SK-N-SH (cell line): Measurements from ENCODE around the gene RAX. TPM values are rescaled to one million over a fixed set of nuclear protein-coding genes. Genes with fewer than 3 reads are reported as not detected.

Experiments used
- CTCF ChIA-PET: fragments of 300-600, 350-600 bp; formaldehyde crosslinking; extraction: SDS; loops from one replicate; lab custom pipeline; 2021; lab: Yijun Ruan, JAX
- POLR2A ChIA-PET: fragments of 350-600 bp; sonication (Branson Sonifier 250); formaldehyde crosslinking; extraction: SDS; loops from one replicate; lab custom pipeline; 2020; ENCODE audit warnings: antibody characterized with exemption, inconsistent platforms; lab: Yijun Ruan, JAX
- DNase-seq: peaks from one replicate; pipeline ENCODE4 v3.0.0; 2012
- H2AFZ ChIP-seq: fragments of 200-600 bp; sonication (generic); 2 replicates; pipeline ENCODE4 v1.8.1; 2016; ENCODE audit warnings: antibody characterized with exemption, mild to moderate bottlenecking, low read depth
- H3F3A ChIP-seq: fragments of 200-600 bp; sonication (generic); replicated peaks from 2 replicates; pipeline ENCODE3; 2016; ENCODE audit warnings: antibody characterized with exemption, mild to moderate bottlenecking; ENCODE audit not compliant: insufficient read depth
- H3K27ac ChIP-seq, 2 experiments: fragments of 200-500 bp in 1 of 2; fragments of 200-600 bp in 1 of 2; sonication (Bioruptor generic) in 1 of 2; sonication (generic), shearing (Covaris generic) in 1 of 2; 2 replicates each; pipeline versions ENCODE4 v1.5.1 to v1.6.1; 2014 to 2016; ENCODE audit warnings: low read depth in 2 of 2, inconsistent platforms in 1 of 2, low read length in 1 of 2, mild to moderate bottlenecking in 1 of 2, mixed read lengths in 1 of 2
- H3K27me3 ChIP-seq: fragments of 200-600 bp; sonication (generic), shearing (Covaris generic); 2 replicates; pipeline ENCODE4 v1.6.1; 2016; ENCODE audit warnings: mixed run types; ENCODE audit not compliant: insufficient read depth
- H3K36me3 ChIP-seq, 2 experiments: fragments of 200-500 bp in 1 of 2; fragments of 200-600 bp in 1 of 2; sonication (Bioruptor generic) in 1 of 2; sonication (generic) in 1 of 2; replicated peaks in 1 of 2; 2 replicates each; pipeline versions ENCODE3 to v1.5.1; 2014 to 2016; ENCODE audit warnings: low read length in 1 of 2, mild to moderate bottlenecking in 1 of 2; ENCODE audit not compliant: insufficient read depth in 2 of 2, control insufficient read depth in 1 of 2
- H3K4me1 ChIP-seq, 2 experiments: fragments of 200-500 bp in 1 of 2; fragments of 200-600 bp in 1 of 2; sonication (Bioruptor generic) in 1 of 2; sonication (generic), shearing (Covaris generic) in 1 of 2; 2 replicates each; pipeline versions ENCODE4 v1.5.1 to v1.6.1; 2014 to 2016; ENCODE audit warnings: low read depth in 1 of 2, low read length in 1 of 2, mixed run types in 1 of 2; ENCODE audit not compliant: insufficient read depth in 2 of 2, control insufficient read depth in 1 of 2
- H3K4me2 ChIP-seq: fragments of 200-600 bp; sonication (generic), shearing (Covaris generic); 2 replicates; pipeline ENCODE4 v1.6.1; 2017; ENCODE audit warnings: mixed run types
- H3K4me3 ChIP-seq, 2 experiments: fragments of 200-500 bp in 1 of 2; fragments of 200-600 bp in 1 of 2; sonication (Bioruptor generic) in 1 of 2; sonication (generic), shearing (Covaris generic) in 1 of 2; 2 replicates each; pipeline versions ENCODE4 v1.5.1 to v1.8.1; 2014 to 2016; ENCODE audit warnings: low read depth in 2 of 2, inconsistent platforms in 1 of 2, low read length in 1 of 2, mild to moderate bottlenecking in 1 of 2, mixed read lengths in 1 of 2, moderate library complexity in 1 of 2
- H3K79me2 ChIP-seq: fragments of 200-600 bp; sonication (generic); 2 replicates; pipeline ENCODE4 v1.8.1; 2017; ENCODE audit warnings: mild to moderate bottlenecking; ENCODE audit not compliant: insufficient read depth
- H3K9ac ChIP-seq: fragments of 200-600 bp; sonication (generic); 2 replicates; pipeline ENCODE4 v1.6.1; 2017; ENCODE audit warnings: mixed run types
- H3K9me2 ChIP-seq: fragments of 200-600 bp; sonication (generic); 2 replicates; pipeline ENCODE4 v1.6.1; 2017; ENCODE audit warnings: mixed run types
- H3K9me3 ChIP-seq: fragments of 200-600 bp; sonication (generic); 2 replicates; pipeline ENCODE4 v1.6.1; 2017; ENCODE audit warnings: mixed run types, mild to moderate bottlenecking, moderate library complexity
- H4K20me1 ChIP-seq: fragments of 200-600 bp; sonication (generic); 2 replicates; pipeline ENCODE4 v1.6.1; 2017; ENCODE audit warnings: mild to moderate bottlenecking, mixed run types; ENCODE audit not compliant: insufficient read depth
- ELF1 ChIP-seq: IDR thresholded peaks from 2 replicates; pipeline ENCODE4 v1.4.0; 2012
- EP300 ChIP-seq, 2 experiments: IDR thresholded peaks; 2 replicates each; pipeline versions ENCODE4 v1.4.0 to v1.6.1; 2012; ENCODE audit warnings: borderline replicate concordance in 1 of 2, low read depth in 1 of 2, low read length in 1 of 2
- EZH2phosphoT487 ChIP-seq: fragments of 200-600 bp; sonication (generic); IDR thresholded peaks from 2 replicates; pipeline ENCODE4 v1.6.1; 2017; ENCODE audit warnings: low read depth, mixed run types, mild to moderate bottlenecking, antibody characterized with exemption, moderate library complexity, borderline replicate concordance
- GABPA ChIP-seq: IDR thresholded peaks from 2 replicates; pipeline ENCODE4 v1.4.0; 2012; ENCODE audit warnings: low read depth, mild to moderate bottlenecking
- GATA2 ChIP-seq: sonication (generic); formaldehyde crosslinking; IDR thresholded peaks from 2 replicates; pipeline ENCODE4 v1.5.0; 2020; ENCODE audit warnings: mild to moderate bottlenecking, missing genetic modification reagents
- MEF2A ChIP-seq: IDR thresholded peaks from 2 replicates; pipeline ENCODE4 v1.4.0; 2012; ENCODE audit warnings: low read depth, borderline replicate concordance
- MXI1 ChIP-seq: IDR thresholded peaks from 2 replicates; pipeline ENCODE4 v1.6.1; 2012; ENCODE audit warnings: mild to moderate bottlenecking, low read depth, low read length, improper control_type of control experiment
- NFIC ChIP-seq: IDR thresholded peaks from 2 replicates; pipeline ENCODE4 v1.4.0; 2012; ENCODE audit warnings: borderline replicate concordance
- NRF1 ChIP-seq: IDR thresholded peaks from 2 replicates; pipeline ENCODE4 v1.6.1; 2012; ENCODE audit warnings: low read depth, mild to moderate bottlenecking, low read length
- POLR2AphosphoS5 ChIP-seq: IDR thresholded peaks from 2 replicates; pipeline ENCODE4 v1.6.1; 2012; ENCODE audit warnings: low read depth, low read length
- RAD21 ChIP-seq: IDR thresholded peaks from 2 replicates; pipeline ENCODE4 v1.6.1; 2012; ENCODE audit warnings: mild to moderate bottlenecking, low read length
- RCOR1 ChIP-seq: fragments of 150-350 bp; IDR thresholded peaks from 2 replicates; pipeline ENCODE4 v1.6.1; 2017; ENCODE audit warnings: antibody characterized with exemption, low read length
- RXRA ChIP-seq: IDR thresholded peaks from 2 replicates; pipeline ENCODE4 v1.4.0; 2012; ENCODE audit warnings: low read depth, mild to moderate bottlenecking, borderline replicate concordance
- SIN3A ChIP-seq: IDR thresholded peaks from 2 replicates; pipeline ENCODE4 v1.6.1; 2012; ENCODE audit warnings: low read depth, mild to moderate bottlenecking, low read length, moderate library complexity, borderline replicate concordance
- TAF1 ChIP-seq: IDR thresholded peaks from 2 replicates; pipeline ENCODE4 v1.6.1; 2012; ENCODE audit warnings: low read depth, mild to moderate bottlenecking, low read length, moderate library complexity, borderline replicate concordance
- WGBS: methylation state at CpG from one replicate; pipeline ENCODE4 v1.1.6; 2017; ENCODE audit warnings: low lambda C conversion rate; 5-methylcytosine and 5-hydroxymethylcytosine counted together
- polyA plus RNA-seq, 3 experiments: library from polyadenylated mRNA; depleted of rRNA; stranded (reverse); fragments of >200 nt; gene quantifications; 2 replicates each; pipeline ENCODE4 v1.2.3, GENCODE V29; 2012
- TF ChIP-seq, protein P1 (sequence below): IDR thresholded peaks from 2 replicates; pipeline ENCODE4 v1.4.0; 2012; ENCODE audit warnings: low read depth, borderline replicate concordance
- TF ChIP-seq, protein P2 (sequence below): IDR thresholded peaks from 2 replicates; pipeline ENCODE4 v1.4.0; 2012; ENCODE audit warnings: low read depth
- TF ChIP-seq, protein P3 (sequence below): IDR thresholded peaks from 2 replicates; pipeline ENCODE4 v1.6.1; 2012; ENCODE audit warnings: mild to moderate bottlenecking, low read depth, low read length, moderate library complexity
- TF ChIP-seq, protein P4 (sequence below): fragments of 150-350 bp; IDR thresholded peaks from 2 replicates; pipeline ENCODE4 v1.6.1; 2016; ENCODE audit warnings: mild to moderate bottlenecking, low read depth, low read length

RAX gene
- polyA plus RNA-seq, 1 of the 3 experiments (the other 2 are of a cell fraction), result not detected

DNA sequence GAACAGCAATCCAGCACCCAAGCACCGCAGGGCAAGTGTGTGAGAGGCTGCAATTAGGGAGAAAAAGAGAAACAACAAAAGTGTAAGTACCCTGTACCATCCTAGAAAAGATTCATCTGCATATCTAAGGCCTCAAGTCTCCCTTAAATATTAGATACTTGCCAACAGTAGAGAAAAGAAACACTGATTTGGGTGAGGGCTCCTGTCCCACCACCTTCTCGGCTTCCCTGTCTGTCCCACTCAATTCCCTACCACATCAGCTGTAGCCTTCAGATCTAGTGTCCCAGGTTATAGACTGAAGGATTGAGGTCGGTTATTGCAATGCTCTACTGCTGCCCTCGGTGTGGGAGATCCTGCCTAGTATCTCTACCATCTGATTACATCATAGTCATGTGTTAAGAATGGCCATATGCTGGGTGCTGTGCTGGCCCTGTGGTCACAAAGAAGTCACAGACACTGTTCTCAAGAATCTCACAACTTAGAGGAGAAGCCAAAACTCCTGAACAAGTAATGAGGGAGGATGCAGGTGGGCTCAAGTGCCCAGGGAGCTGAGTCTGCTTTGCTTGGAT is 2.5 kb downstream of the RAX start:
- Histone ChIP-seq H3K4me2 (no peak overlapping the region), H3K4me3 (no peak overlapping the region), H3K36me3 (no peaks in the 10 kb centered on the region), H4K20me1 (no peaks in the 10 kb centered on the region), H3K4me1 (peaks cover 4 to 12% of the 10 kb centered on the region in 2 experiments; a peak in 2 of 4 replicates), H3K9me3 (no peaks in the 10 kb centered on the region)
- WGBS, result 14% methylated on average over 4 of the region's 4 CpGs
- peak; percentile 58 for DNase-seq
- no peak for TF ChIP-seq NRF1
- TF ChIP-seq, protein P1, sequence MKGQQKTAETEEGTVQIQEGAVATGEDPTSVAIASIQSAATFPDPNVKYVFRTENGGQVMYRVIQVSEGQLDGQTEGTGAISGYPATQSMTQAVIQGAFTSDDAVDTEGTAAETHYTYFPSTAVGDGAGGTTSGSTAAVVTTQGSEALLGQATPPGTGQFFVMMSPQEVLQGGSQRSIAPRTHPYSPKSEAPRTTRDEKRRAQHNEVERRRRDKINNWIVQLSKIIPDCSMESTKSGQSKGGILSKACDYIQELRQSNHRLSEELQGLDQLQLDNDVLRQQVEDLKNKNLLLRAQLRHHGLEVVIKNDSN, result no peak
- TF ChIP-seq RXRA, result no peak
- no peak for TF ChIP-seq GABPA
- TF ChIP-seq RCOR1, result no peak
- no peak for TF ChIP-seq MXI1
- TF ChIP-seq, protein P2, sequence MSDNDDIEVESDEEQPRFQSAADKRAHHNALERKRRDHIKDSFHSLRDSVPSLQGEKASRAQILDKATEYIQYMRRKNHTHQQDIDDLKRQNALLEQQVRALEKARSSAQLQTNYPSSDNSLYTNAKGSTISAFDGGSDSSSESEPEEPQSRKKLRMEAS, result no peak
- TF ChIP-seq GATA2 (CRISPR knock-in tag), result no peak
- TF ChIP-seq EP300 (IDR thresholded peaks at IDR 0.05; ENCODE audit: borderline replicate concordance in 1 of 2, low read depth in 1 of 2, low read length in 1 of 2), result no peak
- TF ChIP-seq, protein P3, sequence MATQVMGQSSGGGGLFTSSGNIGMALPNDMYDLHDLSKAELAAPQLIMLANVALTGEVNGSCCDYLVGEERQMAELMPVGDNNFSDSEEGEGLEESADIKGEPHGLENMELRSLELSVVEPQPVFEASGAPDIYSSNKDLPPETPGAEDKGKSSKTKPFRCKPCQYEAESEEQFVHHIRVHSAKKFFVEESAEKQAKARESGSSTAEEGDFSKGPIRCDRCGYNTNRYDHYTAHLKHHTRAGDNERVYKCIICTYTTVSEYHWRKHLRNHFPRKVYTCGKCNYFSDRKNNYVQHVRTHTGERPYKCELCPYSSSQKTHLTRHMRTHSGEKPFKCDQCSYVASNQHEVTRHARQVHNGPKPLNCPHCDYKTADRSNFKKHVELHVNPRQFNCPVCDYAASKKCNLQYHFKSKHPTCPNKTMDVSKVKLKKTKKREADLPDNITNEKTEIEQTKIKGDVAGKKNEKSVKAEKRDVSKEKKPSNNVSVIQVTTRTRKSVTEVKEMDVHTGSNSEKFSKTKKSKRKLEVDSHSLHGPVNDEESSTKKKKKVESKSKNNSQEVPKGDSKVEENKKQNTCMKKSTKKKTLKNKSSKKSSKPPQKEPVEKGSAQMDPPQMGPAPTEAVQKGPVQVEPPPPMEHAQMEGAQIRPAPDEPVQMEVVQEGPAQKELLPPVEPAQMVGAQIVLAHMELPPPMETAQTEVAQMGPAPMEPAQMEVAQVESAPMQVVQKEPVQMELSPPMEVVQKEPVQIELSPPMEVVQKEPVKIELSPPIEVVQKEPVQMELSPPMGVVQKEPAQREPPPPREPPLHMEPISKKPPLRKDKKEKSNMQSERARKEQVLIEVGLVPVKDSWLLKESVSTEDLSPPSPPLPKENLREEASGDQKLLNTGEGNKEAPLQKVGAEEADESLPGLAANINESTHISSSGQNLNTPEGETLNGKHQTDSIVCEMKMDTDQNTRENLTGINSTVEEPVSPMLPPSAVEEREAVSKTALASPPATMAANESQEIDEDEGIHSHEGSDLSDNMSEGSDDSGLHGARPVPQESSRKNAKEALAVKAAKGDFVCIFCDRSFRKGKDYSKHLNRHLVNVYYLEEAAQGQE, result no peak
- no peak for TF ChIP-seq TAF1
- TF ChIP-seq RAD21, result no peak
- no peak for TF ChIP-seq ELF1
- TF ChIP-seq EZH2phosphoT487, result no peak
- TF ChIP-seq MEF2A, result no peak
- TF ChIP-seq, protein P4, sequence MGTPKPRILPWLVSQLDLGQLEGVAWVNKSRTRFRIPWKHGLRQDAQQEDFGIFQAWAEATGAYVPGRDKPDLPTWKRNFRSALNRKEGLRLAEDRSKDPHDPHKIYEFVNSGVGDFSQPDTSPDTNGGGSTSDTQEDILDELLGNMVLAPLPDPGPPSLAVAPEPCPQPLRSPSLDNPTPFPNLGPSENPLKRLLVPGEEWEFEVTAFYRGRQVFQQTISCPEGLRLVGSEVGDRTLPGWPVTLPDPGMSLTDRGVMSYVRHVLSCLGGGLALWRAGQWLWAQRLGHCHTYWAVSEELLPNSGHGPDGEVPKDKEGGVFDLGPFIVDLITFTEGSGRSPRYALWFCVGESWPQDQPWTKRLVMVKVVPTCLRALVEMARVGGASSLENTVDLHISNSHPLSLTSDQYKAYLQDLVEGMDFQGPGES, result no peak
- no peak for TF ChIP-seq SIN3A
- TF ChIP-seq POLR2AphosphoS5, result no peak
- TF ChIP-seq NFIC, result no peak
- TF ChIP-seq, all 33 proteins: peak for 0
- no peaks in the 10 kb centered on the region for H3K79me2 ChIP-seq
- peaks cover 3% of the 10 kb centered on the region for H3F3A ChIP-seq
- no peaks in the 10 kb centered on the region for H3K9me2 ChIP-seq
- no peak overlapping the region for H3K27ac ChIP-seq
- peaks cover 98% of the 10 kb centered on the region for H3K27me3 ChIP-seq
- ChIA-PET POLR2A (no interaction called here), CTCF (interaction anchor here (0.9 to 8.4 kb wide), 8 partner anchors 9 to 132 kb away, joined by 3 to 92 read pairs (median 4); partner anchors contain the start of gene LMAN1)
- no peak overlapping the region for H3K9ac ChIP-seq
- H2AFZ ChIP-seq, result no peak overlapping the region
